Adipocyte (in vitro differentiated cells): ENCODE measurements around the gene PTPN5.

ENCODE experiments used
- DNase-seq: peaks from one replicate; pipeline ENCODE4 v3.0.0-alpha.2; 2015; ENCODE audit warnings: low read depth
- H3K27me3 ChIP-seq: replicated peaks from 2 replicates; pipeline ENCODE4 v1.7.0; 2013; ENCODE audit warnings: mild to moderate bottlenecking, low read length, moderate library complexity; ENCODE audit not compliant: control insufficient read depth, insufficient read depth
- H3K36me3 ChIP-seq: 2 replicates; pipeline ENCODE4 v1.7.0; 2013; ENCODE audit warnings: low read length, mild to moderate bottlenecking, moderate library complexity; ENCODE audit not compliant: control insufficient read depth, insufficient read depth, severe bottlenecking
- H3K4me1 ChIP-seq: 2 replicates; pipeline ENCODE4 v1.7.0; 2013; ENCODE audit warnings: mild to moderate bottlenecking, low read length, moderate library complexity; ENCODE audit not compliant: control insufficient read depth, insufficient read depth
- H3K4me3 ChIP-seq: 2 replicates; pipeline ENCODE4 v1.7.0; 2013; ENCODE audit warnings: mild to moderate bottlenecking, low read length, moderate library complexity
- H3K9ac ChIP-seq: 2 replicates; pipeline ENCODE4 v1.7.0; 2013; ENCODE audit warnings: mild to moderate bottlenecking, low read length, moderate library complexity
- H3K9me3 ChIP-seq: 2 replicates; pipeline ENCODE4 v1.7.0; 2013; ENCODE audit warnings: mild to moderate bottlenecking, low read length, moderate library complexity; ENCODE audit not compliant: control insufficient read depth

Gene PTPN5

DNA sequence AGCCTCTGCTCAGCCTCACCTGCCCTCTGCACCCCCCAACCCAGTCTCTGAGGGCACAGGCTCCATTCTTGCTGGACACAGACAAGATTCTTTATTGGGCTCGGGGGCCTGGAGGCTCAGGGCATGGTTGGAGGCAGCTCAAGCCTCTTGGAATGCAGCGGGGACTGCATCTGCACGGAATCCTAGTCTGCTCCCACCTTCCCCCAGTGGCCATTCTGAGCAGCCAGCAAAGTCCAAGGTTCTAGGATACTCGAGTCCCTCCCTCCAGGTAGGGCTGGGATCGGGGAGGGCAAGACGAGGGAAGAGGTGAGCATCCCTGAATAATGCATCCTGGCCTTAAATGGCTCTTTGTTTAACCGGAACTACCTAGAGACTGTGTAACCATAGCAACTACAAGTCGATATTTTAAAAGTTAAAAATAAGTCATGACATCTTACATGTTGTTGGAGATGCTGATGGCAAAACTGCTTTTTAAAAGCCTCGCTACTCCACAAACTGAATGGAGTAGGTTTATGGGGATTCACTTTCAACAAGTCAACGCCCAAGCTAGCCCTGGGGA, 54.9 kb downstream of the PTPN5 start:
- Histone ChIP-seq H3K9me3 (no peaks in the 10 kb centered on the region), H3K9ac (no peak overlapping the region), H3K27me3 (peaks cover 16% of the 10 kb centered on the region), H3K4me1 (no peaks in the 10 kb centered on the region), H3K36me3 (no peaks in the 10 kb centered on the region), H3K4me3 (no peak overlapping the region)
- no peak for DNase-seq

DNA sequence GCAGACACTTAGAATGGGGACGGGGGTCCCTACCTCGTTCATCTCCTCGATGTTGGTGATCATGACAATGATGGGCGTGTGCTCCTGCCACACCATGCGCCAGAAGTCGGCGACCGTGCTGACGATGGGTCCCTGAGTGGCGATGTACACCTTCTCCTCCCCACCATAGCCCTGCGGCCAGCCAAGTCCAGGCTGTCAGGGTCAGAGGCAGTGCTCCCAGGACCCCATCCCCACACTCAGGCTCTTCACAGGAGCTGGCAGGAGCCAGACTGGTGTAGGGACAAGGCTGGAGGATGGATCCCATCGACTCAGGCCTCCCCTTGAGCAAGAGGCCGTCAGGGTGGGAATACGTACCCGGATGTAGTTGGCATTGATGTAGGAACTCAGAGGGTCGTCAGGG, 58.4 kb downstream of the PTPN5 start:
- DNase-seq: no peak
- H3K36me3 ChIP-seq: no peaks in the 10 kb centered on the region

DNA sequence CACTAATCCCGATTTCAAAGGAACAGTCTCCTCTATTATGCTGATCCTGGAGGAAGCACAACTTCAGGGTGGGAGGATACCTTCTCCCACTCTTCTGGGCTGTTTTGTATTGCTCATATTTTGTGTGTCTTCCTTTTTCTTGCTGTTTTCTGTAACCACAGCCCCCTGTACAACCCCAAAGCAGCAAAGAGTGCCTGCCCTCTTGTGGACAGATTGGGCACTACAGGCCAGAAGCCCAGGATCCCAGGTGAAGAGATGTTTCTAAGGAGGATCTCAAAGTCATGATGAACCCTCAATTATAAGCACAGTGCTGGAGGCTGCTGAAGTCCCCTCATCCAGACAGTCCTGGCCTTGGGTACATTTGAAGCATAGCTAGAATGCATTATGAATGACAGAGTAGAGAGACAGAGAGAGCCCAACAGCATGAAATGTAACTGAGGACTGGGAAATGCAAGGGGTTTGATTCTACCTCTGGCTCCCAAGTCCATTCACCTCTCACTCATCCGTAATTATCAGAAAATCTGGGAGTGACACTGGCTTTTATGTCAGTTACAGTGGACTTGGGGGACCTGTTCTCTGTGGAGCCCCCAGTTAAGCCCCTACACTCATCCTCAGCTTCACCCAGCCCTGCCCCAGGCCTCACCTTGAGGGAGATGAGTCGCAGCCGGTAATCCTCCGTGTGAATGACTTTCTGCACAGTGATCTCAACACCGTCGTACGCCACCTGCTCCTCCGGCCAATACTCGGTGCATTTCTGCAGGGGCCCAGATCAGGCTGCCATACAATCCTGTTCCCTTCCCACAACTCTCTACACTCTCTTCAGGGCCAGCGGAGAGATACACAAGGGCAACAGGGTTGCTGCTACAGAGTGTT, 59.4 kb downstream of the PTPN5 start:
- H3K27me3 ChIP-seq: peaks cover 7% of the 10 kb centered on the region
- no peak overlapping the region for H3K4me3 ChIP-seq
- no peak overlapping the region for H3K9ac ChIP-seq
- H3K36me3 ChIP-seq: no peaks in the 10 kb centered on the region
- no peaks in the 10 kb centered on the region for H3K4me1 ChIP-seq
- H3K9me3 ChIP-seq: no peaks in the 10 kb centered on the region
- peak; percentile 73 for DNase-seq

More for the DNA sequence above, 58.4 kb downstream of the PTPN5 start:
- Histone ChIP-seq H3K4me3 (no peak overlapping the region), H3K4me1 (no peaks in the 10 kb centered on the region), H3K9me3 (no peaks in the 10 kb centered on the region), H3K27me3 (peaks cover 8% of the 10 kb centered on the region), H3K9ac (no peak overlapping the region)

DNA sequence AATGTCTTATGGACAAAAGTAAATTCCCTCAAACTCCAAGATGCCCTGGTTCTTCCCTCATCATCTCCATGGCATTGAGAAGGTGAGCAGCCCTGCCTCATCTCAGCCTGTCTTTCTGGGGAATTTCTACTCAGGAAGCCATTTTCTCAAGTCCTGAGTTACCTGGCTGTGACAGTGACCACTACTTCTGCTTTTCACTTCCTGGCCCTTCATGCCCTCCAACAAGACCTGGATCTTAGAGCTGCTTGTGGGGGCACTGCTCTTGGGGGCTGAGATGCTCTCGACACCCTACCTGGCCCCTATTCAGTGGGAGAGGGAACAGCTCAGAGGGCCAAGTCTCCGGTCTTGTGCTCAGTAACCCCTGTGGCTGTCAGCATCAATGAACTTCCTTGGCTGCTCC, 60.2 kb downstream of the PTPN5 start:
- Histone ChIP-seq H3K36me3 (no peaks in the 10 kb centered on the region), H3K4me1 (no peaks in the 10 kb centered on the region), H3K9me3 (no peaks in the 10 kb centered on the region)

DNA sequence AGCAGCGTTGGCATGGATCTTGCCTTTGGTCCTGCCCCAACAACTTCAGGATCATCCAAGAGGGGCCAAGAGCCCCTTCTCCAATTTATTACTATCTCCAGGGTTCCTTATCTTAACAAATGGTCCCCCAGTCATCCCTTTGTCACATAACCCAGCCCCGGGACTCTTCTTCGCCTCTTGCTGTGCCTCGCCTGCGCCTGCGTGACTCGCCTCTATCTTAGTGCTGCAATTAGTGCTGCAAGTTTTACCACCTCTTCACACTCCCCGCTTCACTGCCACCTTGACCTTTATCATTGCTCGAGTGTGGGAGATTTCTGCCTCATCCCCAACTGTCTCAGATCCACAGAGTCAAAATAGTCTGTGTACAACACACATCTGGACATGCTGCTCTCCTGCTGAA, 61.6 kb downstream of the PTPN5 start:
- no peak for DNase-seq
- Histone ChIP-seq H3K27me3 (peaks cover 2% of the 10 kb centered on the region), H3K4me1 (no peaks in the 10 kb centered on the region), H3K36me3 (no peaks in the 10 kb centered on the region), H3K9me3 (no peaks in the 10 kb centered on the region), H3K4me3 (no peak overlapping the region), H3K9ac (no peak overlapping the region)

More for the DNA sequence above, 60.2 kb downstream of the PTPN5 start:
- no peak for DNase-seq
- Histone ChIP-seq H3K9ac (no peak overlapping the region), H3K27me3 (peaks cover 2% of the 10 kb centered on the region), H3K4me3 (no peak overlapping the region)

DNA sequence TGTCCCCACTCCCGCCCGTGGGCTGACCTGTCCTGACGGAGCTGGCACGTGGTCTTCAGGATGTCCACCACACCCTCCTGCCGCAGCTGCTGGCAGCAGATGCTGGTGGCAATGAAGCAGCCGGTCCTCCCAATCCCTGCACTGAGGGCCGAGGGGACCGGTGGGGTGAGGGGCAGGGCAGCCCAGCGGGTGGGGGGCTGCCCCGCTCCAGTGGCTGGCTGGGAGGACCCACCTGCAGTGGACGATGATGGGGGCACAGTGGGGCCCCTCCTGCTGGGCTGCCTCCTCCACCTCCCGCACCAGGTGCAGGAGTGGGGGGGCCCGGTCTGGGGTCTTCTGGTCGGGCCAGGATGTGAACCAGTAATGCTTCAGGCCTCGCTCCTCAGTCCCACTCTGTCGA, 62.2 kb downstream of the PTPN5 start:
- Histone ChIP-seq H3K9ac (no peak overlapping the region), H3K4me3 (no peak overlapping the region), H3K27me3 (peaks cover 2% of the 10 kb centered on the region), H3K36me3 (no peaks in the 10 kb centered on the region), H3K4me1 (no peaks in the 10 kb centered on the region), H3K9me3 (no peaks in the 10 kb centered on the region)
- DNase-seq: no peak

DNA sequence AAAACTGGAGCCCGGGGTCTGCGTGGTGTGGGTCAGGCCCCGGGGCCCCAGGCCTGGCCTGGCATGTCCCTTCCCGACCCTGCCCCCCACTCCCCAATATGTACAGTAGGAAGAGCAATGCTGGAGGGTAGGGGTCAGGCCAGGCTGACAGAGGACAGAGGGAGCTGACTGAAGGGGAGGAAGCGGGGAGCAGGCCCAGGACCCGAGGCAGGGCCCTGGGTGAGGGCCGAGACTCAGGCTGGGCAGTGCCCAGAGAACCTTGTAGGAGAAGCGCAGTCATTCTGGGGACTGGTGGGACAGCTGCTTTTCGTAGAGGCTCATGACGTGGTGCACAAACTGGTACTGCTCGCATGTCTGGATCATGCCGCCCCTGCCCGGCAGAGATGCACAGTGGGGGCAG, 62.9 kb downstream of the PTPN5 start:
- no peak overlapping the region for H3K9ac ChIP-seq
- no peak overlapping the region for H3K4me3 ChIP-seq
- no peak for DNase-seq
- H3K36me3 ChIP-seq: no peaks in the 10 kb centered on the region
- peaks cover 2% of the 10 kb centered on the region for H3K27me3 ChIP-seq
- no peaks in the 10 kb centered on the region for H3K9me3 ChIP-seq
- H3K4me1 ChIP-seq: no peaks in the 10 kb centered on the region

DNA sequence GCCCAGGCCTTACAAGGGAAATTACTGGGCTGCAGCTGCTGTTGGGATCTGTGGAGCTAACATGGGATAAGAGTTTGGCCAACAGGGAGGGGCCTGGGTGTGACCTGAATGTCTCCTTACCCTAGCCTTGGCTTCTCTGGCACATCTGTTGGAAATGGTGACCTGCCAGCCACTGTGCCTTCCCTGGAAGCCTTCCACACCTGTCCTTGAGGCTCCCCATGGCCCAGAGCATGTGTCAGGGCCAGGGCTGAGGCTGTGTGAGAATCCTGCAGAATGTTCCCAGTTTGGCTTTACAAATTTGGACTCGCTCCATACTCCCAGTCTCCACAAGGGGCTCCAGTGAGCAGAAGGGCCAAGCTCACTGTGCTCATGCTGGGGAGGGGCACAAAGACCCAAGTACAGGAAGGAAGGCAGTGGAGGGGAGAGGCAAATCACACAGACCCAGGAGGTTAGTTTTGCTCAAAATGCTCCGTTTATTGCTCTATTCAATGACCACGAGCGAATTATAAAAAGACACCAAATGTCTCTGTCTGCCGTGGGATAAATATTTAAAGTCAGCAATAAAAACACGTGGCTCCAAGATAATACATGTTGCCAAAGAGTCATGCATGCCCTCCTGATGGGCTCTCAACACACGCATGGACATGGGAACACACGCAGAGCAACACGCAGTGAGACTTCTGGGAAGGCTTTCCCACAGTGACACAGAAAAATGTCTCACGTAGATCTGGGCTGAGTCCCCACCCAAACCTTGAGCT, 63.9 kb downstream of the PTPN5 start:
- Histone ChIP-seq H3K4me3 (no peak overlapping the region), H3K27me3 (peaks cover 2% of the 10 kb centered on the region), H3K9me3 (no peaks in the 10 kb centered on the region), H3K36me3 (no peaks in the 10 kb centered on the region), H3K9ac (no peak overlapping the region), H3K4me1 (no peaks in the 10 kb centered on the region)
- DNase-seq: peak; percentile 65

DNA sequence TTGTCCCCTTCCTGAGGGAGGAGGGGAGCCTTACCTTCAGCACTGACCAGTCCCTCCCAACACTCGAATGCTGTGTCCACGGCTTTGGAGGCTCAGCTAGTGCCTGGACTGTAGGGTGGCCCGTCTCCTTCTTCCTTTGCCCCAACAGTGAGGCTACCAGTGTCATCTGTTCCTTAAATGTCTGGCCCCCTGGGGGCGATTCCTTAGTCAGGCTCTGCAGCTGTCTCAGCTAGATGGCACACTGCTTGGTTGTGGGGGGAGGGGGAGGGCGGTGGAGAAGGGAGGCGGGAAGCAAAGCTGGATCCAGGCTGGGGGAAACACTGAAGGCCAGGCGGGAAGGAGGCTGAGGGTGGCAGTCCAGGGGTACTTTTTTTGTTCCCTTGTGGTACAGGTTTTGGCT, 65.6 kb downstream of the PTPN5 start, which contains the start of gene IGSF22:
Gene IGSF22, minus strand, starts transcription at position 149 of the 400 bp plus-strand sequence. CDS start 1,952 bp downstream, outside the sequence.
- Histone ChIP-seq H3K27me3 (peaks cover 2% of the 10 kb centered on the region), H3K9ac (no peak within 1 kb of the TSS), H3K4me1 (peaks cover 7% of the 10 kb centered on the region), H3K36me3 (no peaks in the 10 kb centered on the region), H3K4me3 (no peak within 1 kb of the TSS), H3K9me3 (no peaks in the 10 kb centered on the region)
- no peak for DNase-seq

DNA sequence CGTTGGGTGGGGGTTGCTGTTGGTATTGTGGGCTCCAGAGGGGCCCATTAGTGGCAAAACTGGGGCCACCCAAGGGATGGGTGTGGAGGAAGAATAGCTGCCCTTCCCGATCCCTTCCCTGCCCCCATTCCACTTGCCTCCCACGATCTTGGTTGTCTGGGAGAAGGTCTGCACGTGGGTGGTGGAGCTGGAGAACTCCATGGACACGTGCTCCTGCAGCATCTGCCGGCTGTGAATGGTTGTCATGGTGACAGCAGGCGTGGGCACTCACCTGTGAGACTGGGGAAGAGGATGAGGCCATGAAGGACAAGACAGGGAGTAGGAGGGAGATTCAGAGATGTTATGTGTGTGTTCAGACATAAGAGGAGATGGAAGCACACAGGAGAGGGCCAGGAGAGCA, 67.6 kb downstream of the PTPN5 start:
- Histone ChIP-seq H3K4me1 (peaks cover 14% of the 10 kb centered on the region), H3K4me3 (no peak overlapping the region), H3K9ac (no peak overlapping the region), H3K36me3 (no peaks in the 10 kb centered on the region), H3K27me3 (peaks cover 2% of the 10 kb centered on the region), H3K9me3 (no peaks in the 10 kb centered on the region)
- DNase-seq: no peak

DNA sequence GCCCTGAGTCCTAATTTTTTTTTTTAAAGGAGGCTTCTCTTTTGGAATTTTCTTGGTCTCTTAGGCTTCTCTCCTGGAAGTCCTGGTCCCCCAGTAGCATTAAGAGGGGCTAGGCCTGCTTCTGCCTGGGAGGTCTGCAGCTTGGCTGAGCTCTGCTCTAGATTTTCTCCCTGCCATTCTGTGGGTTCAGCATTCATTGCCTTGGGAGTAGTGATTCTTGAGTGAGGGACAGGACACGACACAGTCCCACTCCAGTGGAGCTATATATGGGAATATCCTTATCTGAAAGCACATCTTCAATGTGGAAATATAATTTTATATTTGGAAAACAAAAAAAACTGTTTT, 69.3 kb downstream of the PTPN5 start:
- Histone ChIP-seq H3K9ac (no peak overlapping the region), H3K4me3 (no peak overlapping the region), H3K27me3 (peaks cover 11% of the 10 kb centered on the region), H3K4me1 (peaks cover 14% of the 10 kb centered on the region), H3K9me3 (no peaks in the 10 kb centered on the region), H3K36me3 (no peaks in the 10 kb centered on the region)
- no peak for DNase-seq
